KMS-11 (cell line): Measurements from ENCODE around the gene DLG2.

Experiments
- H2AFZ ChIP-seq: fragments of 200-600 bp; sonication (generic); 2 replicates; pipeline ENCODE4 v1.6.1; 2016; ENCODE audit warnings: antibody characterized with exemption, mixed run types, low read depth
- H3K27ac ChIP-seq: fragments of 200-600 bp; sonication (generic); 2 replicates; pipeline ENCODE4 v1.6.1; 2016; ENCODE audit warnings: mild to moderate bottlenecking, mixed run types
- H3K27me3 ChIP-seq: fragments of 200-600 bp; sonication (generic); 2 replicates; pipeline ENCODE4 v1.6.1; 2017; ENCODE audit warnings: mild to moderate bottlenecking, low read depth, mixed run types, moderate library complexity; ENCODE audit not compliant: insufficient read depth
- H3K36me3 ChIP-seq: fragments of 200-600 bp; sonication (generic); 2 replicates; pipeline ENCODE4 v1.6.1; 2017; ENCODE audit warnings: mild to moderate bottlenecking, mixed run types; ENCODE audit not compliant: insufficient read depth
- H3K4me1 ChIP-seq: fragments of 200-600 bp; sonication (generic); 2 replicates; pipeline ENCODE4 v1.6.1; 2016; ENCODE audit warnings: mild to moderate bottlenecking, low read depth, mixed run types; ENCODE audit not compliant: poor library complexity, severe bottlenecking
- H3K4me2 ChIP-seq: fragments of 200-600 bp; sonication (generic); 2 replicates; pipeline ENCODE4 v1.7.0; 2016; ENCODE audit warnings: mild to moderate bottlenecking, mixed run types
- H3K4me3 ChIP-seq: fragments of 200-600 bp; sonication (generic); IDR thresholded peaks from 2 replicates; pipeline ENCODE4 v1.6.1; 2017; ENCODE audit warnings: low read depth, low read length, mixed read lengths; ENCODE audit not compliant: insufficient read depth
- H3K79me2 ChIP-seq: fragments of 200-600 bp; sonication (generic); 2 replicates; pipeline ENCODE4 v1.6.1; 2016; ENCODE audit warnings: low read depth, mixed run types; ENCODE audit not compliant: insufficient read depth
- H3K9ac ChIP-seq: fragments of 200-600 bp; sonication (generic); 2 replicates; pipeline ENCODE4 v1.6.1; 2016; ENCODE audit warnings: mild to moderate bottlenecking, mixed run types
- H4K20me1 ChIP-seq: fragments of 200-600 bp; sonication (generic); 2 replicates; pipeline ENCODE4 v1.6.1; 2016; ENCODE audit warnings: mild to moderate bottlenecking, mixed run types; ENCODE audit not compliant: insufficient read depth
- TF ChIP-seq, protein P1 (sequence below): fragments of 200-600 bp; sonication (generic); conservative IDR thresholded peaks from 2 replicates; pipeline ENCODE4 v1.6.1; 2017; ENCODE audit warnings: low read depth, mild to moderate bottlenecking, antibody characterized with exemption, low read length, moderate library complexity, mixed read lengths

The DLG2 gene

DNA sequence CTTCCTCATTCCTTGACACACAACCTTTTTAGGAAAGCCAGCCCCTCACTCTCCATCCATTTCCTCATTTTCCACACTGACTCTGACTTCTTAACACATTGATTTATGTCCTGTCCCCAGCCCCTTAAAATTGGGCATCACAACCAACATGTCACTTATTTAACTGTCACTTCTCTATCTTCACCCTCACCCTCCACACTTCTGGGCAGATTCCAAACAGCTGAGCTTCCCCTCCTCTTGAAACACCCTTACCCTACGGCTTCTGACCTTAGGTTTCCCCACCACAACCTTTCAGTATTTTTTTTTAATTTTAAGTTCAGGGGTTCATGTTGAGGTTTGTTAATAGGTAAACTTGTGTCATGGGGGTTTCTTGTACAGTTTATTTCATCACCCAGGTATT is 696.3 kb downstream of the DLG2 start:
- Histone ChIP-seq H2AFZ (no peak overlapping the region), H3K27me3 (no peaks in the 10 kb centered on the region), H3K4me3 (no peak overlapping the region), H3K4me2 (no peak overlapping the region), H3K4me1 (no peaks in the 10 kb centered on the region), H3K27ac (no peak overlapping the region), H3K79me2 (no peaks in the 10 kb centered on the region), H3K36me3 (no peaks in the 10 kb centered on the region), H4K20me1 (no peaks in the 10 kb centered on the region), H3K9ac (no peak overlapping the region)
- TF ChIP-seq, protein P1, sequence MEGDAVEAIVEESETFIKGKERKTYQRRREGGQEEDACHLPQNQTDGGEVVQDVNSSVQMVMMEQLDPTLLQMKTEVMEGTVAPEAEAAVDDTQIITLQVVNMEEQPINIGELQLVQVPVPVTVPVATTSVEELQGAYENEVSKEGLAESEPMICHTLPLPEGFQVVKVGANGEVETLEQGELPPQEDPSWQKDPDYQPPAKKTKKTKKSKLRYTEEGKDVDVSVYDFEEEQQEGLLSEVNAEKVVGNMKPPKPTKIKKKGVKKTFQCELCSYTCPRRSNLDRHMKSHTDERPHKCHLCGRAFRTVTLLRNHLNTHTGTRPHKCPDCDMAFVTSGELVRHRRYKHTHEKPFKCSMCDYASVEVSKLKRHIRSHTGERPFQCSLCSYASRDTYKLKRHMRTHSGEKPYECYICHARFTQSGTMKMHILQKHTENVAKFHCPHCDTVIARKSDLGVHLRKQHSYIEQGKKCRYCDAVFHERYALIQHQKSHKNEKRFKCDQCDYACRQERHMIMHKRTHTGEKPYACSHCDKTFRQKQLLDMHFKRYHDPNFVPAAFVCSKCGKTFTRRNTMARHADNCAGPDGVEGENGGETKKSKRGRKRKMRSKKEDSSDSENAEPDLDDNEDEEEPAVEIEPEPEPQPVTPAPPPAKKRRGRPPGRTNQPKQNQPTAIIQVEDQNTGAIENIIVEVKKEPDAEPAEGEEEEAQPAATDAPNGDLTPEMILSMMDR, result no peak

DNA sequence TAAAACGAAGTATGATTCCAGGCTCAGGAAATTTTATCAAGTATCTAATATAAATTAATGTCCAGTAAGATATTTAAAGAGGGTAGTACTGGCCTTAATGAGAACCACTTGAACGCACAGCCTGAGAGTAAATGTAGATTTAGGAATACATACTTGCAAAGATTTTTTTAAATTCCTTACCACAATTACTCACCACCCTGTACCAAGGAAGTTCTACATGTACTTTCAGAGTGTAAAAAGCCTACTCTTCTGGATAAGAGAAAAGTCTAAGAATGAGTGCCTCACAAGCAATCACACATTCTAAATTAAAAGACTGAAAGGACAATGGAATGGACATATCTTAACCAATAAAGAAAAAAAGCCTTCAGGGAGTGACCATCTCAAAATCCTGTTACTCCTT is 697.4 kb downstream of the DLG2 start:
- Histone ChIP-seq H3K36me3 (no peaks in the 10 kb centered on the region), H3K79me2 (no peaks in the 10 kb centered on the region), H3K27me3 (no peaks in the 10 kb centered on the region), H3K9ac (no peak overlapping the region), H3K4me3 (no peak overlapping the region), H3K4me1 (no peaks in the 10 kb centered on the region), H4K20me1 (no peaks in the 10 kb centered on the region), H3K4me2 (no peak overlapping the region), H3K27ac (no peak overlapping the region), H2AFZ (no peak overlapping the region)
- TF ChIP-seq, protein P1, result no peak

DNA sequence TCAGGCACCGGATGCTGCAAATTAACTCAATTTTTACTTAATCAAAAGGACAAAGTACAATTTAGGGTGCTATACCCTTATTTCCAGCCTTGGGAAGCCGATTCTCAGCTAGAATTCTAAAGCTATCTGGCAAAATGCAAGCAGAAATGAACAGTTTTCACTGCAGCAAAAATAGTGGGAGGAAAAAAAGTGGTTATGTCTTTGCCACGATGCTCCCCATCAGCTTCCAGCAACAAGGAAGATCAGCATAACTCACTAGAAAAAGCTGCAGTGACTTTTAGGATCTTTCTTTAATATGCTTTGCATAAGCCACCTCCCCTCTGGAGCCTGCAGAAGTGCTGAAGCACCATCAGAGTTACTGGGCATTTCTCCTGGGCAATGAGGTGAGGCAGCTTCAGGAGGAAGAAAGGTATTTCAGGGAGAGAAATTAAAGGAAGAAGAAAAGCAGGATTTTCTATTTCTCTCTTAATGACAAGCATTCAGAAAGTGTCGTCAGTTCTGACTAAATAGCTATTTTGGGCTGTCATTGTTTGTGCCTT is 702.9 kb downstream of the DLG2 start:
- Histone ChIP-seq H3K27me3 (no peaks in the 10 kb centered on the region), H3K9ac (no peak overlapping the region), H3K4me1 (no peaks in the 10 kb centered on the region), H4K20me1 (no peaks in the 10 kb centered on the region), H3K4me2 (no peak overlapping the region), H3K36me3 (no peaks in the 10 kb centered on the region), H3K27ac (no peak overlapping the region), H2AFZ (no peak overlapping the region), H3K79me2 (no peaks in the 10 kb centered on the region), H3K4me3 (no peak overlapping the region)
- TF ChIP-seq, protein P1, result no peak

DNA sequence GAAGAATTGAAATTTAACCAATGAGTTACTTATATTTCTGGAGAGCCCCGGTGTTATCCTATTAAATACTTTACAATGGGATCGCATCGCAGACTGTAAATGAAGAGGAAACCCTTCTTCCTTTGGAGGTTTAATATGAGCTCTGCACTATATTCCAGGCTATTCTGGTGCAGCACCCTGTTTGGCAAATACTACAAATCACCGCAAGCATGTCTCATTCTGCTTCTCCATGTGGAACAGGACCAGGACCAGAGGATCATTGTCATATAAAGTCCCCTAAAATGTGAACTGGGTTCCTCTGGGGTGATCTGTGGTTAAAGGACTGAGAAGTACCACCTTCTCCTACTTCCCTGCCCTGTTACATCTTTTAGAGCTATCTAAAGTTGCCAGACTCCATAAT is 703.7 kb downstream of the DLG2 start:
- TF ChIP-seq, protein P1, result no peak
- no peak overlapping the region for H3K9ac ChIP-seq
- H3K36me3 ChIP-seq, result no peaks in the 10 kb centered on the region
- no peak overlapping the region for H2AFZ ChIP-seq
- no peak overlapping the region for H3K4me3 ChIP-seq
- H3K79me2 ChIP-seq, result no peaks in the 10 kb centered on the region
- no peaks in the 10 kb centered on the region for H3K27me3 ChIP-seq
- no peak overlapping the region for H3K27ac ChIP-seq
- H3K4me1 ChIP-seq, result no peaks in the 10 kb centered on the region
- H4K20me1 ChIP-seq, result no peaks in the 10 kb centered on the region
- H3K4me2 ChIP-seq, result no peak overlapping the region
